Fibroblast of the conjunctiva (primary cell): ENCODE results near the gene TMEM242.
"Not testable (repeated sequence)": the region's sequence is repeated elsewhere in the genome, so short reads cannot be mapped to it uniquely, and the experiment has no call there.

Experiments used
- DNase-seq: peaks from one replicate; pipeline ENCODE4 v3.0.0-alpha.2; 2010; ENCODE audit warnings: low read depth

The TMEM242 gene

GRCh38 chr6:157323966-157324300, 614 bp upstream of the TMEM242 start:
- DNase-seq, result peak; percentile 60

- peak; percentile 74 for DNase-seq
These were observed 496 bp downstream of the TMEM242 start for GRCh38 chr6:157322792-157323254.

- peak; percentile 65 for DNase-seq
These were observed 6.2 kb downstream of the TMEM242 start for GRCh38 chr6:157316871-157317814.

- DNase-seq, result peak; percentile 75
These were observed 8.5 kb downstream of the TMEM242 start for GRCh38 chr6:157314705-157315321.

- DNase-seq, result no peak
These were observed 9.5 kb downstream of the TMEM242 start for GRCh38 chr6:157313531-157314467.

GRCh38 chr6:157312757-157313156, 10.6 kb downstream of the TMEM242 start:
- no peak for DNase-seq

- DNase-seq, result not testable (repeated sequence)
These were observed 12.6 kb downstream of the TMEM242 start for GRCh38 chr6:157310693-157311092.

- no peak for DNase-seq
These were observed 15.7 kb downstream of the TMEM242 start for GRCh38 chr6:157307661-157308060.

GRCh38 chr6:157305670-157306653, 17.4 kb downstream of the TMEM242 start:
- DNase-seq, result no peak

GRCh38 chr6:157304899-157305663, 18.2 kb downstream of the TMEM242 start:
- no peak for DNase-seq

- DNase-seq, result no peak
These were observed 20.6 kb downstream of the TMEM242 start for GRCh38 chr6:157302736-157303135.

- no peak for DNase-seq
These were observed 22.9 kb downstream of the TMEM242 start for GRCh38 chr6:157300436-157300835.

- no peak for DNase-seq
These were observed 23.3 kb downstream of the TMEM242 start for GRCh38 chr6:157300006-157300405.

GRCh38 chr6:157298216-157298724, 25.0 kb downstream of the TMEM242 start:
- no peak for DNase-seq

GRCh38 chr6:157294654-157295053, 28.7 kb downstream of the TMEM242 start:
- DNase-seq, result no peak

- no peak for DNase-seq
These were observed 29.5 kb downstream of the TMEM242 start for GRCh38 chr6:157293780-157294179.

GRCh38 chr6:157292202-157292601, 31.1 kb downstream of the TMEM242 start:
- DNase-seq, result no peak

- DNase-seq, result no peak
These were observed 32.0 kb downstream of the TMEM242 start for GRCh38 chr6:157291356-157291755.

- no peak for DNase-seq
These were observed 32.5 kb downstream of the TMEM242 start for GRCh38 chr6:157290797-157291196.

- DNase-seq, result no peak
These were observed 33.6 kb downstream of the TMEM242 start for GRCh38 chr6:157289764-157290163.
